Mesothelial cell of epicardium (in vitro differentiated cells): ENCODE measurements around the gene GDAP2. TPM values are rescaled to one million over a fixed set of nuclear protein-coding genes. Genes with fewer than 3 reads are reported as not detected.

Source experiments
- DNase-seq, 2 experiments: peaks; one replicate each; pipeline ENCODE4 v3.0.0; 2021; ENCODE audit warnings: low spot score in 2 of 2; ENCODE audit not compliant: unreplicated experiment in 2 of 2
- H3K27ac Mint-ChIP-seq: 2 replicates; pipeline ENCODE4 v1.8.0; 2021; ENCODE audit warnings: mixed read lengths
- H3K27me3 Mint-ChIP-seq: 2 replicates; pipeline ENCODE4 v1.8.0; 2021; ENCODE audit warnings: low read depth, mixed read lengths
- H3K36me3 Mint-ChIP-seq: 2 replicates; pipeline ENCODE4 v1.8.0; 2021; ENCODE audit warnings: mixed read lengths
- H3K4me1 Mint-ChIP-seq: 2 replicates; pipeline ENCODE4 v1.8.0; 2021; ENCODE audit warnings: mixed read lengths
- H3K4me3 Mint-ChIP-seq: 2 replicates; pipeline ENCODE4 v1.8.0; 2021; ENCODE audit warnings: mild to moderate bottlenecking, moderate library complexity, mixed read lengths
- H3K9me3 Mint-ChIP-seq: 2 replicates; pipeline ENCODE4 v1.8.0; 2021; ENCODE audit warnings: mixed read lengths
- CTCF ChIP-seq: fragments of 200-600 bp; sonication (generic); IDR thresholded peaks from one replicate; pipeline ENCODE4 v1.5.0; 2021; ENCODE audit warnings: antibody characterized with exemption; ENCODE audit not compliant: unreplicated experiment
- total RNA-seq: library from RNA; stranded (reverse); gene quantifications from 3 replicates; pipeline ENCODE4 v1.2.1, GENCODE V29; 2021

Gene GDAP2
- total RNA-seq, 1 donor from 2014 or later: 25.9 TPM

- H3K36me3 Mint-ChIP-seq: peaks cover 17% of the 10 kb centered on the region
- H3K9me3 Mint-ChIP-seq: peaks cover 29% of the 10 kb centered on the region
- H3K27me3 Mint-ChIP-seq: no peaks in the 10 kb centered on the region
- H3K4me1 Mint-ChIP-seq: peaks cover 1% of the 10 kb centered on the region
- no peak overlapping the region for H3K27ac Mint-ChIP-seq
- no peak for DNase-seq
- H3K4me3 Mint-ChIP-seq: no peak overlapping the region
- no peak for TF ChIP-seq CTCF
These were observed 88.2 kb downstream of the GDAP2 start for GRCh38 chr1:117841117-117841650.

- Mint-ChIP-seq H3K27me3 (no peaks in the 10 kb centered on the region), H3K9me3 (peaks cover 12% of the 10 kb centered on the region), H3K4me1 (peaks cover 4% of the 10 kb centered on the region), H3K4me3 (no peak overlapping the region), H3K36me3 (peaks cover 5% of the 10 kb centered on the region), H3K27ac (no peak overlapping the region)
- no peak for DNase-seq
- no peak for TF ChIP-seq CTCF
These were observed 90.5 kb downstream of the GDAP2 start for GRCh38 chr1:117838911-117839310.

- DNase-seq: no peak
- Mint-ChIP-seq H3K4me1 (peaks cover 4% of the 10 kb centered on the region), H3K4me3 (no peak overlapping the region), H3K27ac (no peak overlapping the region), H3K9me3 (peaks cover 5% of the 10 kb centered on the region), H3K36me3 (no peaks in the 10 kb centered on the region), H3K27me3 (no peaks in the 10 kb centered on the region)
- TF ChIP-seq CTCF: no peak
These were observed 93.4 kb downstream of the GDAP2 start for GRCh38 chr1:117836069-117836468.

- Mint-ChIP-seq H3K27ac (no peak overlapping the region), H3K27me3 (no peaks in the 10 kb centered on the region), H3K4me3 (no peak overlapping the region), H3K36me3 (no peaks in the 10 kb centered on the region), H3K9me3 (peaks cover 11% of the 10 kb centered on the region), H3K4me1 (peaks cover 4% of the 10 kb centered on the region)
- no peak for TF ChIP-seq CTCF
- no peak for DNase-seq
These were observed 95.0 kb downstream of the GDAP2 start for GRCh38 chr1:117834416-117834815.

- Mint-ChIP-seq H3K27me3 (no peaks in the 10 kb centered on the region), H3K4me1 (peaks cover 4% of the 10 kb centered on the region), H3K27ac (no peak overlapping the region), H3K4me3 (no peak overlapping the region), H3K9me3 (peaks cover 6% of the 10 kb centered on the region), H3K36me3 (no peaks in the 10 kb centered on the region)
- TF ChIP-seq CTCF: no peak
- DNase-seq: no peak
These were observed 97.0 kb downstream of the GDAP2 start for GRCh38 chr1:117832453-117832852.

GRCh38 chr1:117830222-117830621 is 99.2 kb downstream of the GDAP2 start:
- Mint-ChIP-seq H3K4me1 (no peaks in the 10 kb centered on the region), H3K4me3 (no peak overlapping the region), H3K27ac (no peak overlapping the region), H3K36me3 (no peaks in the 10 kb centered on the region), H3K27me3 (no peaks in the 10 kb centered on the region), H3K9me3 (peaks cover 6% of the 10 kb centered on the region)
- DNase-seq: no peak
- no peak for TF ChIP-seq CTCF
